GM19372 (cell line): ENCODE measurements around the gene WDFY4.

Experiments used
- ATAC-seq: cut with Tn5 transposase; IDR thresholded peaks from one replicate; pipeline ENCODE4 v1.9.1; 2021; ENCODE audit warnings: mild to moderate bottlenecking, low read depth, moderate library complexity; ENCODE audit not compliant: unreplicated experiment

WDFY4 gene

GRCh38 chr10:48805848-48806247 is 121.2 kb downstream of the WDFY4 start:
- no peak for ATAC-seq

GRCh38 chr10:48806342-48806741 is 121.7 kb downstream of the WDFY4 start:
- no peak for ATAC-seq

- no peak for ATAC-seq
Observed at GRCh38 chr10:48807791-48808470, 123.3 kb downstream of the WDFY4 start.

GRCh38 chr10:48809261-48809660 is 124.6 kb downstream of the WDFY4 start:
- ATAC-seq = no peak

DNA sequence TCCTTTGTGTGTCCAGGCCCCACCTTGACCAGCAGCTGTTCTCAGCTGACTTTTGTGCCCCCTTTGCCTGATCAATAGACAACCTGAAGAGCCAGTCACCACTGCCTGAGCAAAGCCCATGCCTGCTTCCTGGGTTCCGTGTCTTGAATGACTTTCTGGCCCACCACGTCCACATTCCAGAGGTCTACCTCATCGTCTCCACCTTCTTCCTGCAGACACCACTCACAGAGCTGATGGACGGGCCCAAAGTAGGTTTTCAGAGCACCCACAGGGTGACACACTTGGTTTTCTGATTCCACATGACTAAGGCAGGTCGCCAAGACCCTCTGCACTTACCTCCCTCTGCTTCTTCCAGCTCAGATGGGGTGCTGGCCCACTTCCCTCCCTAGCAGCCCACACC is 126.8 kb downstream of the WDFY4 start:
- no peak for ATAC-seq

- ATAC-seq = no peak
Observed at GRCh38 chr10:48811917-48812316, 127.2 kb downstream of the WDFY4 start.

DNA sequence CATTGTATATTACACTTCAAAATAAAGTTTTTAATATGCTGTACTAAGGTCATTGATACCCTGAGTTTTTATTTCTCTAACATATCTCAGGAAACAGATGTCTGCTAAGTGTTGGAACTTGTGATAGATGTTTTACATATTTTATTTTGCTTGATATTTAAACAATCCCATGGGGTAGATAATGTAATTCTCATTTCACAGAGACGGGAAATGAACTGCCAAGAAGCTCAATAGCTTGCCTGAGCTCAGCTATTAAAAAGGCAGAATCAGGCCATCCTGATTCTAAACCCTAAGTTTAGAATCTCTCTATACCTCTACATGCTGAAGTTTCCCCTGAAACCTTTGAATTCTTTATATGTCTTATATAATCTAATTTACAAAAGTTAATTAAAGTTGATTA is 128.6 kb downstream of the WDFY4 start:
- ATAC-seq = no peak

- no peak for ATAC-seq
Observed at GRCh38 chr10:48813825-48814224, 129.2 kb downstream of the WDFY4 start.

DNA sequence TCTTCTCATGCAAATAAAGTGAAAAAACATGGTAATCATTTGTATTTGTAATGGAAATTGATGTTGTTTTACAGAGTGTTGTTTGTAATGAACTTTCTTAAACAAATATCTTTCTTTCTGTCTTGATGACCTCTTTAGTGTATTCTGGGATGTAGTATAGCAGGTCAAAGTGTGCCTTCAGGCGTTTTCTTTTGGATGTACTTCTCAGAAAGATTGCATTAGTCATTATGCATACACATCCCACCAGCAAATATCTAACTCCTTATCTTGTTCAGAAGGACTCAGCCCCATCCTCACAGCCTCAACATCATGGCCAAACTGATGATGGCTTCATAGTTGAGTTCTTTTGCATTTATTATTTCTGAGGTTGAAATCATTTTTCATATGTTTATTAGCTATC is 130.3 kb downstream of the WDFY4 start:
- no peak for ATAC-seq

- no peak for ATAC-seq
Observed at GRCh38 chr10:48817141-48817540, 132.5 kb downstream of the WDFY4 start.

GRCh38 chr10:48818081-48818480 is 133.4 kb downstream of the WDFY4 start:
- no peak for ATAC-seq

- no peak for ATAC-seq
Observed at GRCh38 chr10:48818861-48819520, 134.3 kb downstream of the WDFY4 start.

DNA sequence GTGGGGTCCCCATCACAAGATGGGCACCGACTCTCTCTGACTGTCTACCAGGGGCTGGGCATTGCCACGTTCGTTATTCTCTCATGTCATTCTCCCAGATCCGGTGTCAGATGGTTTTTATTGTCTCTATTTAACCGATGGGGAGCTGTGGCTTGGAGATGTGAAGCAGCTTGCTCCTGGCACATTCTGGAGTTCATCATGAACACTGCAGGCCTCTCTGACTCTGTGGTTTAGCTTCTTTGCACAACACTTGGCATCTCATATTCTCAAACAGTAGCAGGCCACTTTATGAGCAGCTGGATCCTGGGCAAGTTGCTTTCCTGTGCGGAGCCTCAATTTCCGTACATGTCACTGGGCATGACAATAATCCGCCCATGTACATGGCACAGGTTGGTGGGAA is 135.1 kb downstream of the WDFY4 start:
- no peak for ATAC-seq

GRCh38 chr10:48820231-48820630 is 135.6 kb downstream of the WDFY4 start:
- no peak for ATAC-seq

GRCh38 chr10:48820699-48821098 is 136.0 kb downstream of the WDFY4 start:
- no peak for ATAC-seq

DNA sequence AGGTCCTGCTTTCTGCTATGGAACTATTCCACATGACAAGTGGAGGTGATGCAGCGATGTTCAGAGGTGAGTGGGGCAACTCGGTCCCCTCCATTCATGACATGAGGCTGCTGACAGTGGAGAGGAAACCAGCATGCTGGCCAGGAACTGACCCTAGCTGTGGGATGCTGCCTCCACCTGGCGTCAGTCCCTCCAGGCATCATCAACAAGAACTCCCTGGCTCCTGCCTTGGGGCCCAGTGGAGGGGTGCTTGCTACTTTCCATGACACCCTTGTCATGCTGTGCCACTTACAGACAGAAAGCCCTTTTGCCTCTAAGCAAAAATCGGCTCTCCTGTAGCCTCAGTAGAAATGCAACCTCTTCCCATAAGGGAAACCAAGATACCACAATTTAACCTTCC is 136.4 kb downstream of the WDFY4 start:
- ATAC-seq = no peak

DNA sequence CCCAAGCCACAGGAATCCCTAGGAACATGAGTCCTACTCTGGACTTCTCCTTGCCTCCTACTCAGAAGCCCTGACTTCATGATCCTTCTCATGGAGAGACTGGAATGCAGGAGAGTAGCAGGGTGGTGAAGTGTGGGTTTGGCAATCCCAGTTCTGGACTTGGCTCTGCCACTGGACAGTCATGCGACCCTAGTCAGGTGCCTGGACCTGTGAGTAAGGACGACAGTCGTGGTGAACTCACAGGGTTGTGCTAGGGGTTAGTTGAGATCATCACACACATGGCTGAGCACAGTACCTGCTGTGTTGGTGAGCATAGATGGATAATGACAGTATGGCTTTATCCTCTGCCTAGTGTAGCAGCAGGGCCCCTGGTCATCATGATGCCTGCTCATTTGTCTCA is 137.0 kb downstream of the WDFY4 start:
- ATAC-seq = no peak

- no peak for ATAC-seq
Observed at GRCh38 chr10:48833674-48834073, 149.0 kb downstream of the WDFY4 start.

DNA sequence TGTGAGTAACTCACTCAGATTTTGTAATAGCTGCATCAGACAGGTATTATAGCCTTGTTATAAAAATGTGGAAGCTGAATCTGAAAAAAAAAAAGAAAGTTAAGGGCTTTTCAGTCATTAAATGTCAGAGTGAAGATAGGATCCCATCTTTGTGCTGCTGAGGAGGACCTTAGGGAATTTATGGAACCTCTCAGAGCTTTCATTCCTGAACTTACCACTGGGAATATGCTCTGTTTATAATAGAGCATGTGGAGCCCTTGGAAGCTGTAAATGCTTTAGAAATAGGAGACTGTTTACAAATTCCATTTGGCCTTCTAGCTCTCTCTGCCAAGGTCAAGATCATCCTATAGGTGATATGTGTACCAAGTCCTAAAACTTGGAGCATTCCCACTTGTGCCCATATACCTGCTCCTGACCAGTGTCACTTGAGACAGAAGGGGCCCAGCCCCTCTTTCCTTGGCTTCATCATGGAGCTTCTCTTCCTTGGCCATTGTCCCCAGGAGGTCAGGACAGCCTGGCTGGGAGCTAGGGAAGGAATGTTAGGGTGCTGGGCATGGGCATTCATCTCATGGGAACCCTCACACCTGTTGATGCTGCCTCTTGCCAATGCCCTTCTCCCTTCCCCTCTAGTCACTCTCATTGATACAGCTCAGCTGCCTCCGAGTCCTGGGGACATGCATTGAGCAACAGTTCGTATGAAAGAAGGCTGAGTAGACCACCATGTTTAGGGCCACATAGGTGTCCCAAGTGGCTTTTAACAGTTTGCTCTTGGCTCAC is 149.7 kb downstream of the WDFY4 start:
- no peak for ATAC-seq

GRCh38 chr10:48835781-48836180 is 151.1 kb downstream of the WDFY4 start:
- ATAC-seq = no peak

DNA sequence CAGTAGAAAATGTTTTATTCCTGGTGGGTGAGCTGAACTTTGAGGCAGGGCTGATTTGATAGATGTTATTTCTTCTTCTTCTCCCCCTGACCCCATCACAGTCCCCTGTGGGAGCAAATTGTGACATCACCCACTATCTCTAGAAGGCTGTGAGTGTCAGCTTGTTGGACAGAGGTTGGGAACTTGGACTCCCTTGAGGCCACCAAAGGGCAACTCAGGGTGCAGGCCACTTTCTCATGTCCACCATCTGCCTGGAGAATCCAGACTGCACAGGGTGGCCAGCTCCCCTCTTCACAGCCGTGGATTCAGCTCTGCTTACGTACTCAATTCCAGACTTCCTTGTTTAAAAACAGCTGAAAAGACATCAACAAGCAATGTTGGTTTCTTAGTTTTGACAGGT is 151.9 kb downstream of the WDFY4 start:
- ATAC-seq = no peak

DNA sequence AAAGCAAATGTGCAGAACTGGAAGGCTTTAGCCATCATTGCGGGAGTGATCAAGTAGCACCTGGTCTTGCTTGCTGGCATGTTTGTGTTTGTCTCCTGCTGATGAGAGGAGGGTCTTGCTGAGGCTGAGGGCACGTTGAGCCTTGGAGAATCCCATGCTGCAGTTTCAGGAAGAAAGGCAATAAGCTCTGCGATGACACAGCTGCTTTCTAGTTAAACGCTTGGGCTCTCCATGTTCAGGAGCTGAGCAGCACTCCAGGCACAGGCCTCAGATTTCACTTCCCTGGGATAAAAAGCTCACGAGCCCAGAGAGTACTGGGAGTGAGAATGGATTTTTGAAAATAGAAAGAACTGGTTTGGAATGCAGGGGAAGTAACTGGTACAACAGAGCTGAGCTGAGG is 154.2 kb downstream of the WDFY4 start:
- ATAC-seq = no peak
